ENCODE results near the gene SH3TC2.

SH3TC2 gene

GRCh38 chr5:148967783-148968182 is 95.1 kb downstream of the SH3TC2 start:
- DNase-seq: no peak

- DNase-seq: no peak
Measured at GRCh38 chr5:148966938-148967337, 95.9 kb downstream of the SH3TC2 start.

- no peak for DNase-seq
Measured at GRCh38 chr5:148966348-148966747, 96.5 kb downstream of the SH3TC2 start.

GRCh38 chr5:148965511-148966265 is 97.2 kb downstream of the SH3TC2 start:
- DNase-seq: no peak

GRCh38 chr5:148963664-148964063 is 99.2 kb downstream of the SH3TC2 start:
- DNase-seq: no peak

- DNase-seq: no peak
Measured at GRCh38 chr5:148962761-148963324, 100.0 kb downstream of the SH3TC2 start.

GRCh38 chr5:148962200-148962550 is 100.7 kb downstream of the SH3TC2 start:
- DNase-seq: no peak

GRCh38 chr5:148961261-148962199 is 101.3 kb downstream of the SH3TC2 start:
- DNase-seq: no peak

GRCh38 chr5:148960070-148960769 is 102.6 kb downstream of the SH3TC2 start:
- DNase-seq: no peak

GRCh38 chr5:148957591-148958202 is 105.2 kb downstream of the SH3TC2 start:
- peak; percentile 41 for DNase-seq

- no peak for DNase-seq
Measured at GRCh38 chr5:148956477-148957385, 106.1 kb downstream of the SH3TC2 start.
